Cardiac fibroblast (primary cell): Measurements from ENCODE around the gene DNMBP.

Source experiments
- DNase-seq, 2 donors: peaks; one replicate each; pipeline versions ENCODE4 v3.0.0 to v3.0.0-alpha.2; 2010; ENCODE audit warnings: low read depth in 2 of 2
- H3K4me3 ChIP-seq, 2 donors: replicated peaks in 1 of 2; 1 replicate in 1 of 2; 2 replicates in 1 of 2; pipeline ENCODE4 v1.5.1; 2011; ENCODE audit warnings: low read depth in 2 of 2, low read length in 2 of 2, mild to moderate bottlenecking in 2 of 2, moderate library complexity in 1 of 2
- TF ChIP-seq, protein P1 (sequence below): IDR thresholded peaks from one replicate; pipeline ENCODE4 v1.5.1; 2011; ENCODE audit warnings: low read depth, mild to moderate bottlenecking, low read length, inconsistent platforms

DNMBP gene

GRCh38 chr10:99976886-99977665 lies 32.7 kb downstream of the DNMBP start:
- H3K4me3 ChIP-seq, result peak overlapping the region in 1 of 2 donors; percentile 27
- TF ChIP-seq, protein P1, sequence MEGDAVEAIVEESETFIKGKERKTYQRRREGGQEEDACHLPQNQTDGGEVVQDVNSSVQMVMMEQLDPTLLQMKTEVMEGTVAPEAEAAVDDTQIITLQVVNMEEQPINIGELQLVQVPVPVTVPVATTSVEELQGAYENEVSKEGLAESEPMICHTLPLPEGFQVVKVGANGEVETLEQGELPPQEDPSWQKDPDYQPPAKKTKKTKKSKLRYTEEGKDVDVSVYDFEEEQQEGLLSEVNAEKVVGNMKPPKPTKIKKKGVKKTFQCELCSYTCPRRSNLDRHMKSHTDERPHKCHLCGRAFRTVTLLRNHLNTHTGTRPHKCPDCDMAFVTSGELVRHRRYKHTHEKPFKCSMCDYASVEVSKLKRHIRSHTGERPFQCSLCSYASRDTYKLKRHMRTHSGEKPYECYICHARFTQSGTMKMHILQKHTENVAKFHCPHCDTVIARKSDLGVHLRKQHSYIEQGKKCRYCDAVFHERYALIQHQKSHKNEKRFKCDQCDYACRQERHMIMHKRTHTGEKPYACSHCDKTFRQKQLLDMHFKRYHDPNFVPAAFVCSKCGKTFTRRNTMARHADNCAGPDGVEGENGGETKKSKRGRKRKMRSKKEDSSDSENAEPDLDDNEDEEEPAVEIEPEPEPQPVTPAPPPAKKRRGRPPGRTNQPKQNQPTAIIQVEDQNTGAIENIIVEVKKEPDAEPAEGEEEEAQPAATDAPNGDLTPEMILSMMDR, result no peak
- DNase-seq, result peak; percentile 84 to 98

GRCh38 chr10:99975942-99976809 lies 33.6 kb downstream of the DNMBP start:
- DNase-seq, result peak; percentile 89 to 90
- H3K4me3 ChIP-seq, result no peak overlapping the region

GRCh38 chr10:99975106-99975829 lies 34.5 kb downstream of the DNMBP start:
- H3K4me3 ChIP-seq, result no peak overlapping the region
- TF ChIP-seq, protein P1, result no peak
- no peak for DNase-seq

More at GRCh38 chr10:99975942-99976809, 33.6 kb downstream of the DNMBP start:
- TF ChIP-seq, protein P1, result no peak

- TF ChIP-seq, protein P1, result peak; percentile 43
- H3K4me3 ChIP-seq, result no peak overlapping the region
- DNase-seq, result peak in 1 of 2 donors; percentile 31
These were observed 36.6 kb downstream of the DNMBP start for GRCh38 chr10:99973190-99973589.

DNA sequence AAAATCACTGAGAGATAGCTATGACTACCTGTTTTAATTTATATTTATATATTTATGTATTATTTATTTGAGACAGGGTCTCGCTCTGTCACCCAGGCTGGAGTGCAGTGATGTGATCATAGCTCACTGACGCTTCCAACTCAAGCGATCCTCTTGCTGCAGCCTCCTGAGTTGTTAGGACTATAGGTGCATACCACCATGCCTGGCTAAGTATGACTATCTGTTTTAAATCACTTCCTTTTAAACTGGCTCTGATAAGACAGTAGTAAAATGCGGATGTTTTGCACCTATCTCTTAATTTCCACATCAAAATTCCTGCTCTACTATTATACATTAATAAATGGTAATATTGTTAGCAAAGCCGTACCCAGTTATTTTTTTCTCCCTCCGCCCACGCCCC lies 41.8 kb downstream of the DNMBP start:
- no peak for DNase-seq
- TF ChIP-seq, protein P1, result no peak
- no peak overlapping the region for H3K4me3 ChIP-seq

- TF ChIP-seq, protein P1, result no peak
- DNase-seq, result peak; percentile 60 to 90
- no peak overlapping the region for H3K4me3 ChIP-seq
These were observed 43.4 kb downstream of the DNMBP start for GRCh38 chr10:99966306-99966705.
